GM23338 (cell line): ENCODE results near the gene ELL2. TPM values are rescaled to one million over a fixed set of nuclear protein-coding genes. Genes with fewer than 3 reads are reported as not detected.

Experiments used
- ATAC-seq: fragments of 200-7000 bp; cut with Tn5 transposase; 3 replicates; pipeline ENCODE4 v1.9.1; 2020
- DNase-seq: peaks from one replicate; pipeline ENCODE4 v3.0.0-alpha.2; 2015; ENCODE audit warnings: low spot score
- H2AFZ ChIP-seq: fragments of 200-600 bp; sonication (generic); 2 replicates; pipeline ENCODE4 v1.8.0; 2016; ENCODE audit warnings: antibody characterized with exemption, mild to moderate bottlenecking, moderate library complexity
- H3F3A ChIP-seq: fragments of 200-600 bp; sonication (generic); replicated peaks from 2 replicates; pipeline ENCODE4 v1.8.0; 2017; ENCODE audit warnings: antibody characterized with exemption, mixed run types, low read depth
- H3K27ac ChIP-seq: fragments of 200-600 bp; sonication (generic); 2 replicates; pipeline ENCODE4 v1.6.1; 2016; ENCODE audit warnings: low read depth
- H3K27me3 ChIP-seq: fragments of 200-600 bp; sonication (generic); 2 replicates; pipeline ENCODE4 v1.8.0; 2016; ENCODE audit warnings: mild to moderate bottlenecking, mixed run types, moderate library complexity; ENCODE audit not compliant: insufficient read depth
- H3K36me3 ChIP-seq: fragments of 200-600 bp; sonication (generic); 2 replicates; pipeline ENCODE4 v1.8.0; 2016; ENCODE audit warnings: mild to moderate bottlenecking; ENCODE audit not compliant: insufficient read depth
- H3K4me1 ChIP-seq: fragments of 200-600 bp; sonication (generic); 2 replicates; pipeline ENCODE4 v1.8.0; 2016; ENCODE audit warnings: mild to moderate bottlenecking, moderate library complexity; ENCODE audit not compliant: insufficient read depth
- H3K4me2 ChIP-seq: fragments of 200-600 bp; sonication (generic); 2 replicates; pipeline ENCODE4 v1.7.1; 2017; ENCODE audit warnings: mixed run types
- H3K4me3 ChIP-seq: fragments of 200-600 bp; sonication (generic); 2 replicates; pipeline ENCODE4 v1.6.1; 2016; ENCODE audit warnings: mixed run types
- H3K79me2 ChIP-seq: fragments of 200-600 bp; sonication (generic); replicated peaks from 2 replicates; pipeline ENCODE4 v1.8.0; 2017; ENCODE audit warnings: mild to moderate bottlenecking; ENCODE audit not compliant: insufficient read depth
- H3K9me2 ChIP-seq: fragments of 200-600 bp; sonication (generic); 2 replicates; pipeline ENCODE4 v1.8.0; 2017; ENCODE audit not compliant: insufficient read depth
- H4K20me1 ChIP-seq: fragments of 200-600 bp; sonication (generic); replicated peaks from 2 replicates; pipeline ENCODE4 v1.8.0; 2017; ENCODE audit warnings: mild to moderate bottlenecking; ENCODE audit not compliant: insufficient read depth
- H3K27ac Mint-ChIP-seq: 2 replicates; pipeline ENCODE4 v1.8.0; 2020; ENCODE audit warnings: inconsistent platforms, mild to moderate bottlenecking, moderate library complexity, mixed read lengths
- H3K27me3 Mint-ChIP-seq: 3 replicates; pipeline ENCODE4 v1.8.0; 2022; ENCODE audit warnings: low read depth, mild to moderate bottlenecking, moderate library complexity, mixed read lengths, inconsistent platforms; ENCODE audit not compliant: insufficient read depth, poor library complexity
- H3K36me3 Mint-ChIP-seq: 3 replicates; pipeline ENCODE4 v1.8.0; 2021; ENCODE audit warnings: low read depth, mild to moderate bottlenecking, inconsistent platforms, moderate library complexity, mixed read lengths
- H3K4me1 Mint-ChIP-seq: 3 replicates; pipeline ENCODE4 v1.8.0; 2020; ENCODE audit warnings: mild to moderate bottlenecking, inconsistent platforms, mixed read lengths
- H3K4me3 Mint-ChIP-seq: 3 replicates; pipeline ENCODE4 v1.8.0; 2021; ENCODE audit warnings: moderate library complexity, mild to moderate bottlenecking, inconsistent platforms, mixed read lengths
- H3K9me3 Mint-ChIP-seq: 3 replicates; pipeline ENCODE4 v1.8.0; 2020; ENCODE audit warnings: moderate library complexity, mild to moderate bottlenecking, inconsistent platforms, mixed read lengths
- CREB1 ChIP-seq: fragments of 250-450 bp; sonication (Bioruptor Pico); IDR thresholded peaks from 2 replicates; pipeline ENCODE4 v1.5.0; 2020; ENCODE audit warnings: low read depth, mild to moderate bottlenecking, moderate library complexity
- EZH2 ChIP-seq: fragments of 200-600 bp; sonication (generic); IDR thresholded peaks from one replicate; pipeline ENCODE4 v1.8.0; 2017; ENCODE audit warnings: antibody characterized with exemption, mild to moderate bottlenecking, low read depth; ENCODE audit not compliant: unreplicated experiment
- EZH2phosphoT487 ChIP-seq: fragments of 200-600 bp; sonication (generic); IDR thresholded peaks from one replicate; pipeline ENCODE4 v1.8.1; 2018; ENCODE audit warnings: antibody characterized with exemption; ENCODE audit not compliant: unreplicated experiment
- JUNB ChIP-seq: IDR thresholded peaks from one replicate; pipeline ENCODE4 v1.6.1; 2016; ENCODE audit warnings: antibody characterized with exemption; ENCODE audit not compliant: unreplicated experiment
- NANOG ChIP-seq: IDR thresholded peaks from 2 replicates; pipeline ENCODE4 v1.6.1; 2016; ENCODE audit warnings: antibody characterized with exemption, borderline replicate concordance
- POLR2AphosphoS5 ChIP-seq: IDR thresholded peaks from 2 replicates; pipeline ENCODE4 v1.6.1; 2016; ENCODE audit warnings: antibody characterized with exemption, low read depth
- STAT1 ChIP-seq: IDR thresholded peaks from one replicate; pipeline ENCODE4 v1.6.1; 2016; ENCODE audit warnings: antibody characterized with exemption; ENCODE audit not compliant: unreplicated experiment
- ZNF114 ChIP-seq: fragments of 250-450 bp; sonication (Bioruptor Pico); IDR thresholded peaks from 2 replicates; pipeline ENCODE4 v1.5.0; 2020; ENCODE audit warnings: mild to moderate bottlenecking, moderate library complexity
- ZNF331 ChIP-seq: fragments of 250-450 bp; sonication (Bioruptor Pico); IDR thresholded peaks from 2 replicates; pipeline ENCODE4 v1.5.0; 2020; ENCODE audit warnings: low read depth, mild to moderate bottlenecking, moderate library complexity
- polyA plus RNA-seq: library from polyadenylated mRNA; unstranded; fragments of >200 nt; fragmentation: Nextera tagmentation; extraction: Ambion mirVana; gene quantifications from 2 replicates; pipeline ENCODE4 v1.2.1, GENCODE V29; 2016
- total RNA-seq: library from RNA; depleted of rRNA; stranded (reverse); fragments of >200 nt; shearing (Covaris generic); gene quantifications from 2 replicates; pipeline ENCODE4 v1.2.3, GENCODE V29; 2014
- TF ChIP-seq, protein P1 (sequence below): IDR thresholded peaks from one replicate; pipeline ENCODE4 v1.6.1; 2018; ENCODE audit warnings: antibody characterized with exemption; ENCODE audit not compliant: unreplicated experiment
- TF ChIP-seq, protein P2 (sequence below): IDR thresholded peaks from 2 replicates; pipeline ENCODE4 v1.6.1; 2016; ENCODE audit warnings: antibody characterized with exemption
- TF ChIP-seq, protein P3 (sequence below), 2 experiments: fragments of 200-600 bp in 1 of 2; sonication (generic) in 1 of 2; conservative IDR thresholded peaks; 2 replicates each; pipeline versions ENCODE4 v1.5.1 to v1.6.1; 2016 to 2017; ENCODE audit warnings: antibody characterized with exemption in 2 of 2, low read depth in 2 of 2, mild to moderate bottlenecking in 2 of 2, moderate library complexity in 1 of 2

The ELL2 gene
- total and polyA plus RNA-seq, 2 experiments from 2014 or later, result 7.4 to 32.6 TPM

DNA sequence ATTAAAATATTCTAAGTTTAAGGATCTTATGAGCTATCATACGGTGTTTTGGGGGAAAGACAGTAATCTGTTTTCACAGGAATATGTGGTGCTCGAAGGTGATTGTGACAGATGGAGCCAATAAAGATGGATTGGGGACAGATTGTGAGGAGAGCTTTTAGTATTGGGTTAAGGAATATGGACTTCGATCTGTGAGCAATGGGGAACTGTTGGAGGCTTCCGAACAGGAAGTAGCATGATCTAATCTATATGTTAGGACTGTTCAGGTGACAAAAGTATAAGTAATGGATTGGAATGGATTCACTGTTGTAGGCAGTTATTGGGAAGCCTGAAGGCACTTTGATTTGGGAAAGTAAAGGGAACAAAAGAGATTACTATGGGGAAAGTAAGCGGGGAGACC lies 7.4 kb upstream of the ELL2 start:
- TF ChIP-seq EZH2phosphoT487 (no peak), EZH2 (no peak), POLR2AphosphoS5 (no peak), JUNB (no peak), ZNF114 (CRISPR knock-in tag) (no peak), STAT1 (no peak), NANOG (no peak), ZNF331 (CRISPR knock-in tag) (no peak), CREB1 (CRISPR knock-in tag) (no peak)
- TF ChIP-seq, protein P1, sequence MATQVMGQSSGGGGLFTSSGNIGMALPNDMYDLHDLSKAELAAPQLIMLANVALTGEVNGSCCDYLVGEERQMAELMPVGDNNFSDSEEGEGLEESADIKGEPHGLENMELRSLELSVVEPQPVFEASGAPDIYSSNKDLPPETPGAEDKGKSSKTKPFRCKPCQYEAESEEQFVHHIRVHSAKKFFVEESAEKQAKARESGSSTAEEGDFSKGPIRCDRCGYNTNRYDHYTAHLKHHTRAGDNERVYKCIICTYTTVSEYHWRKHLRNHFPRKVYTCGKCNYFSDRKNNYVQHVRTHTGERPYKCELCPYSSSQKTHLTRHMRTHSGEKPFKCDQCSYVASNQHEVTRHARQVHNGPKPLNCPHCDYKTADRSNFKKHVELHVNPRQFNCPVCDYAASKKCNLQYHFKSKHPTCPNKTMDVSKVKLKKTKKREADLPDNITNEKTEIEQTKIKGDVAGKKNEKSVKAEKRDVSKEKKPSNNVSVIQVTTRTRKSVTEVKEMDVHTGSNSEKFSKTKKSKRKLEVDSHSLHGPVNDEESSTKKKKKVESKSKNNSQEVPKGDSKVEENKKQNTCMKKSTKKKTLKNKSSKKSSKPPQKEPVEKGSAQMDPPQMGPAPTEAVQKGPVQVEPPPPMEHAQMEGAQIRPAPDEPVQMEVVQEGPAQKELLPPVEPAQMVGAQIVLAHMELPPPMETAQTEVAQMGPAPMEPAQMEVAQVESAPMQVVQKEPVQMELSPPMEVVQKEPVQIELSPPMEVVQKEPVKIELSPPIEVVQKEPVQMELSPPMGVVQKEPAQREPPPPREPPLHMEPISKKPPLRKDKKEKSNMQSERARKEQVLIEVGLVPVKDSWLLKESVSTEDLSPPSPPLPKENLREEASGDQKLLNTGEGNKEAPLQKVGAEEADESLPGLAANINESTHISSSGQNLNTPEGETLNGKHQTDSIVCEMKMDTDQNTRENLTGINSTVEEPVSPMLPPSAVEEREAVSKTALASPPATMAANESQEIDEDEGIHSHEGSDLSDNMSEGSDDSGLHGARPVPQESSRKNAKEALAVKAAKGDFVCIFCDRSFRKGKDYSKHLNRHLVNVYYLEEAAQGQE, result no peak
- TF ChIP-seq, protein P2, sequence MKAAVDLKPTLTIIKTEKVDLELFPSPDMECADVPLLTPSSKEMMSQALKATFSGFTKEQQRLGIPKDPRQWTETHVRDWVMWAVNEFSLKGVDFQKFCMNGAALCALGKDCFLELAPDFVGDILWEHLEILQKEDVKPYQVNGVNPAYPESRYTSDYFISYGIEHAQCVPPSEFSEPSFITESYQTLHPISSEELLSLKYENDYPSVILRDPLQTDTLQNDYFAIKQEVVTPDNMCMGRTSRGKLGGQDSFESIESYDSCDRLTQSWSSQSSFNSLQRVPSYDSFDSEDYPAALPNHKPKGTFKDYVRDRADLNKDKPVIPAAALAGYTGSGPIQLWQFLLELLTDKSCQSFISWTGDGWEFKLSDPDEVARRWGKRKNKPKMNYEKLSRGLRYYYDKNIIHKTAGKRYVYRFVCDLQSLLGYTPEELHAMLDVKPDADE, result no peak
- TF ChIP-seq, protein P3, sequence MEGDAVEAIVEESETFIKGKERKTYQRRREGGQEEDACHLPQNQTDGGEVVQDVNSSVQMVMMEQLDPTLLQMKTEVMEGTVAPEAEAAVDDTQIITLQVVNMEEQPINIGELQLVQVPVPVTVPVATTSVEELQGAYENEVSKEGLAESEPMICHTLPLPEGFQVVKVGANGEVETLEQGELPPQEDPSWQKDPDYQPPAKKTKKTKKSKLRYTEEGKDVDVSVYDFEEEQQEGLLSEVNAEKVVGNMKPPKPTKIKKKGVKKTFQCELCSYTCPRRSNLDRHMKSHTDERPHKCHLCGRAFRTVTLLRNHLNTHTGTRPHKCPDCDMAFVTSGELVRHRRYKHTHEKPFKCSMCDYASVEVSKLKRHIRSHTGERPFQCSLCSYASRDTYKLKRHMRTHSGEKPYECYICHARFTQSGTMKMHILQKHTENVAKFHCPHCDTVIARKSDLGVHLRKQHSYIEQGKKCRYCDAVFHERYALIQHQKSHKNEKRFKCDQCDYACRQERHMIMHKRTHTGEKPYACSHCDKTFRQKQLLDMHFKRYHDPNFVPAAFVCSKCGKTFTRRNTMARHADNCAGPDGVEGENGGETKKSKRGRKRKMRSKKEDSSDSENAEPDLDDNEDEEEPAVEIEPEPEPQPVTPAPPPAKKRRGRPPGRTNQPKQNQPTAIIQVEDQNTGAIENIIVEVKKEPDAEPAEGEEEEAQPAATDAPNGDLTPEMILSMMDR (conservative IDR thresholded peaks at IDR 0.05; ENCODE audit: low read depth in 2 of 2), result no peak
- Mint-ChIP-seq H3K4me3 (no peak overlapping the region), H3K27me3 (no peaks in the 10 kb centered on the region), H3K9me3 (no peaks in the 10 kb centered on the region; the same call in 2 of the 3 replicates), H3K36me3 (no peaks in the 10 kb centered on the region), H3K27ac (no peak overlapping the region), H3K4me1 (peaks cover 7% of the 10 kb centered on the region)
- Histone ChIP-seq H3K9me2 (no peaks in the 10 kb centered on the region), H3K4me2 (no peak overlapping the region), H3K36me3 (no peaks in the 10 kb centered on the region), H3K4me3 (no peak overlapping the region), H3F3A (no peaks in the 10 kb centered on the region), H3K4me1 (peaks cover 7% of the 10 kb centered on the region), H2AFZ (no peak overlapping the region), H4K20me1 (no peaks in the 10 kb centered on the region), H3K27ac (no peak overlapping the region), H3K79me2 (no peaks in the 10 kb centered on the region), H3K27me3 (no peaks in the 10 kb centered on the region)
- ATAC-seq, result no peak
- DNase-seq, result no peak
